H9 (cell line): ENCODE results near the gene TMED6. TPM values are rescaled to one million over a fixed set of nuclear protein-coding genes. Genes with fewer than 3 reads are reported as not detected.

Experiments
- DNase-seq: peaks from one replicate; pipeline ENCODE4 v3.0.0-alpha.2; 2017
- H2AFZ ChIP-seq: one replicate; pipeline ENCODE4 v1.6.1; 2013; ENCODE audit warnings: mild to moderate bottlenecking, low read length, control low read depth, moderate library complexity
- H2AK5ac ChIP-seq: 2 replicates; pipeline ENCODE4 v1.6.1; 2013; ENCODE audit warnings: low read length, control low read depth, mixed read lengths; ENCODE audit not compliant: insufficient read length
- H2BK120ac ChIP-seq: one replicate; pipeline ENCODE4 v1.6.1; 2013; ENCODE audit warnings: low read depth, mild to moderate bottlenecking, low read length, control low read depth, inconsistent platforms; ENCODE audit not compliant: poor library complexity, severe bottlenecking
- H2BK12ac ChIP-seq: 2 replicates; pipeline ENCODE4 v1.6.1; 2013; ENCODE audit warnings: low read length, control low read depth, mixed read lengths, low read depth; ENCODE audit not compliant: insufficient read length
- H2BK15ac ChIP-seq: 2 replicates; pipeline ENCODE4 v1.6.1; 2013; ENCODE audit warnings: low read depth, low read length, control low read depth
- H2BK20ac ChIP-seq: one replicate; pipeline ENCODE4 v1.6.1; 2013; ENCODE audit warnings: low read depth, mild to moderate bottlenecking, low read length, control low read depth, inconsistent platforms; ENCODE audit not compliant: poor library complexity, severe bottlenecking
- H2BK5ac ChIP-seq: 2 replicates; pipeline ENCODE4 v1.6.1; 2013; ENCODE audit warnings: low read length, control low read depth, mixed read lengths; ENCODE audit not compliant: insufficient read length
- H3K14ac ChIP-seq: 2 replicates; pipeline ENCODE4 v1.6.1; 2013; ENCODE audit warnings: low read length, control low read depth; ENCODE audit not compliant: insufficient read depth
- H3K18ac ChIP-seq: 2 replicates; pipeline ENCODE4 v1.6.1; 2013; ENCODE audit warnings: low read depth, mild to moderate bottlenecking, mixed read lengths, low read length, control low read depth; ENCODE audit not compliant: insufficient read length
- H3K23ac ChIP-seq: 2 replicates; pipeline ENCODE4 v1.6.1; 2013; ENCODE audit warnings: low read length, control low read depth, mixed read lengths, low read depth; ENCODE audit not compliant: insufficient read length
- H3K23me2 ChIP-seq: 2 replicates; pipeline ENCODE4 v1.6.1; 2013; ENCODE audit warnings: low read depth, mild to moderate bottlenecking, mixed read lengths, low read length, control low read depth; ENCODE audit not compliant: insufficient read length, poor library complexity, severe bottlenecking
- H3K27ac ChIP-seq: 2 replicates; pipeline ENCODE4 v1.5.1; 2013; ENCODE audit warnings: low read length, control low read depth, mixed read lengths, low read depth; ENCODE audit not compliant: insufficient read length
- H3K27me3 ChIP-seq: 2 replicates; pipeline ENCODE4 v1.6.1; 2013; ENCODE audit warnings: low read length, control low read depth, inconsistent platforms; ENCODE audit not compliant: insufficient read depth
- H3K4ac ChIP-seq: 2 replicates; pipeline ENCODE4 v1.6.1; 2013; ENCODE audit warnings: low read depth, mild to moderate bottlenecking, control low read depth, inconsistent platforms, low read length, moderate library complexity
- H3K4me1 ChIP-seq: 2 replicates; pipeline ENCODE4 v1.6.1; 2013; ENCODE audit warnings: low read length, control low read depth, inconsistent platforms; ENCODE audit not compliant: insufficient read depth
- H3K4me2 ChIP-seq: 2 replicates; pipeline ENCODE4 v1.6.1; 2013; ENCODE audit warnings: low read length, control low read depth, mixed read lengths; ENCODE audit not compliant: insufficient read length, insufficient read depth
- H3K56ac ChIP-seq: 2 replicates; pipeline ENCODE4 v1.6.1; 2013; ENCODE audit warnings: low read depth, mild to moderate bottlenecking, mixed read lengths, low read length, control low read depth; ENCODE audit not compliant: insufficient read length
- H3K79me1 ChIP-seq: 2 replicates; pipeline ENCODE4 v1.6.1; 2013; ENCODE audit warnings: low read depth, mild to moderate bottlenecking, moderate library complexity, low read length, control low read depth, inconsistent platforms; ENCODE audit not compliant: insufficient read depth, poor library complexity, severe bottlenecking
- H3K79me2 ChIP-seq: 2 replicates; pipeline ENCODE4 v1.6.1; 2013; ENCODE audit warnings: low read length, control low read depth, inconsistent platforms; ENCODE audit not compliant: insufficient read depth
- H3K9ac ChIP-seq: 2 replicates; pipeline ENCODE4 v1.6.1; 2013; ENCODE audit warnings: low read length, control low read depth, mixed read lengths; ENCODE audit not compliant: insufficient read length; ENCODE audit errors: extremely low read depth
- H3K9me3 ChIP-seq: one replicate; pipeline ENCODE4 v1.6.1; 2013; ENCODE audit warnings: low read depth, low read length, inconsistent platforms; ENCODE audit not compliant: control insufficient read depth
- H3T11ph ChIP-seq: one replicate; pipeline ENCODE4 v1.6.1; 2013; ENCODE audit warnings: mild to moderate bottlenecking, low read length, control low read depth, inconsistent platforms
- H4K20me1 ChIP-seq: one replicate; pipeline ENCODE4 v1.6.1; 2013; ENCODE audit not compliant: control insufficient read depth, insufficient read length, insufficient read depth
- H4K5ac ChIP-seq: 2 replicates; pipeline ENCODE4 v1.6.1; 2013; ENCODE audit warnings: low read depth, mild to moderate bottlenecking, mixed read lengths, low read length, control low read depth; ENCODE audit not compliant: insufficient read length
- H4K8ac ChIP-seq: replicated peaks from 2 replicates; pipeline ENCODE4 v1.6.1; 2013; ENCODE audit warnings: low read length, control low read depth, mixed read lengths, low read depth; ENCODE audit not compliant: insufficient read length
- H4K91ac ChIP-seq: 2 replicates; pipeline ENCODE4 v1.6.1; 2013; ENCODE audit warnings: low read depth, mild to moderate bottlenecking, moderate library complexity, mixed read lengths, low read length, control low read depth; ENCODE audit not compliant: insufficient read length
- H3K27ac Mint-ChIP-seq, 3 experiments: 2 replicates in 2 of 3; 3 replicates in 1 of 3; pipeline ENCODE4 v1.8.0; 2020 to 2021; ENCODE audit warnings: mixed read lengths in 3 of 3, mild to moderate bottlenecking in 1 of 3, moderate library complexity in 1 of 3
- H3K27me3 Mint-ChIP-seq: 2 replicates; pipeline ENCODE4 v1.8.0; 2021; ENCODE audit warnings: low read depth, mild to moderate bottlenecking, moderate library complexity, mixed read lengths
- H3K36me3 Mint-ChIP-seq, 3 experiments: 2 replicates in 2 of 3; 3 replicates in 1 of 3; pipeline ENCODE4 v1.8.0; 2020 to 2021; ENCODE audit warnings: low read depth in 3 of 3, mixed read lengths in 3 of 3; ENCODE audit not compliant: insufficient read depth in 1 of 3
- H3K4me1 Mint-ChIP-seq, 2 experiments: 2 replicates each; pipeline ENCODE4 v1.8.0; 2020; ENCODE audit warnings: mixed read lengths in 2 of 2
- H3K4me3 Mint-ChIP-seq, 2 experiments: 2 replicates in 1 of 2; 3 replicates in 1 of 2; pipeline ENCODE4 v1.8.0; 2020 to 2021; ENCODE audit warnings: mild to moderate bottlenecking in 2 of 2, mixed read lengths in 2 of 2, moderate library complexity in 1 of 2
- H3K9me3 Mint-ChIP-seq, 2 experiments: 2 replicates in 1 of 2; 3 replicates in 1 of 2; pipeline ENCODE4 v1.8.0; 2020; ENCODE audit warnings: mild to moderate bottlenecking in 2 of 2, mixed read lengths in 2 of 2, moderate library complexity in 1 of 2
- WGBS: extraction: QIAGEN DNeasy Blood & Tissue Kit; methylation state at CpG from one replicate; pipeline ENCODE4 v1.1.7; 2013; ENCODE audit warnings: missing lambda C conversion rate, low lambda C conversion rate, mixed read lengths; ENCODE audit not compliant: insufficient read length; ENCODE audit errors: extremely low coverage; 5-methylcytosine and 5-hydroxymethylcytosine counted together
- total RNA-seq: library from RNA; stranded (reverse); gene quantifications from 2 replicates; pipeline ENCODE4 v1.2.1, GENCODE V29; 2021
- TF ChIP-seq, protein P1 (sequence below): fragments of 200-600 bp; sonication (generic); conservative IDR thresholded peaks from 3 replicates; pipeline ENCODE4 v1.8.0; 2021; ENCODE audit warnings: antibody characterized with exemption, mild to moderate bottlenecking

TMED6 gene
- total RNA-seq, 1 experiment from 2014 or later, result 0.31 TPM

DNA sequence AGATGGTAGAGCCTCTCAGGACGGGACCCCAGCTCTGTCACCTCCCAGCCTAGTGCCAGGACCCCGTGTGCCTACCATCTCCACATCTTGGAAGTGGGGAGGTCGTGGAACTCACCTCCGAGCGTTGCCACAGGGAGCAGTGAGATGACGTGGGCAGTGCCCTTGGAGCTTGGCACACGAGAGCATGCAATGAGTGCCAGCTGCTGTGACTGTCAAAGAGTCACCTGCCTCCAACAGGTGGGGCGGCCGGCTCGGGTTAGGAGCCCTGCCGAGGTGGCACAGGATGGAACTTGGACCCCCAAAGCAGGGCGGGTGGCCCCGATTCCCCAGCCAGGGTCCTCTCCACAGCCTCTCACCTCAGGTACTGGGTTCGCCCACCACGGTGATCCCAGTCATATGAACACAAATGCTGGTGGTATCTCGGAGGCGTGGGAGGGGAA lies 35.0 kb downstream of the TMED6 start:
- Histone ChIP-seq H2AFZ (no peak overlapping the region), H4K20me1 (no peaks in the 10 kb centered on the region), H3K27ac (no peak overlapping the region), H2BK5ac (no peak overlapping the region), H3K27me3 (no peaks in the 10 kb centered on the region), H3K18ac (no peak overlapping the region), H3T11ph (no peak overlapping the region), H2BK20ac (no peak overlapping the region), H4K5ac (no peak overlapping the region), H2BK12ac (no peak overlapping the region), H4K8ac (no peak overlapping the region), H3K23me2 (peaks cover 6% of the 10 kb centered on the region), H3K79me1 (peaks cover 7% of the 10 kb centered on the region), H3K79me2 (peaks cover 3% of the 10 kb centered on the region; the same call in 1 of the 2 replicates), H2BK120ac (no peak overlapping the region), H3K4me2 (no peak overlapping the region), H3K4ac (no peak overlapping the region), H3K9me3 (no peaks in the 10 kb centered on the region), H3K23ac (no peak overlapping the region), H3K4me1 (peaks cover 2% of the 10 kb centered on the region; the same call in 1 of the 2 replicates), H3K14ac (no peak overlapping the region), H3K9ac (no peak overlapping the region), H3K56ac (no peak overlapping the region), H2BK15ac (no peak overlapping the region), H2AK5ac (no peak overlapping the region), H4K91ac (no peak overlapping the region)
- WGBS, result no CpG with 5 or more reads among the region's 17 CpGs
- Mint-ChIP-seq H3K4me1 (peaks cover 5 to 6% of the 10 kb centered on the region in 2 experiments), H3K27ac (no peak overlapping the region; a peak in 1 of 7 replicates), H3K9me3 (no peaks in the 10 kb centered on the region; a peak in 1 of 5 replicates), H3K27me3 (no peaks in the 10 kb centered on the region), H3K4me3 (no peak overlapping the region), H3K36me3 (peaks cover 39 to 76% (median 64%) of the 10 kb centered on the region in 3 experiments)
- no peak for DNase-seq
- TF ChIP-seq, protein P1, sequence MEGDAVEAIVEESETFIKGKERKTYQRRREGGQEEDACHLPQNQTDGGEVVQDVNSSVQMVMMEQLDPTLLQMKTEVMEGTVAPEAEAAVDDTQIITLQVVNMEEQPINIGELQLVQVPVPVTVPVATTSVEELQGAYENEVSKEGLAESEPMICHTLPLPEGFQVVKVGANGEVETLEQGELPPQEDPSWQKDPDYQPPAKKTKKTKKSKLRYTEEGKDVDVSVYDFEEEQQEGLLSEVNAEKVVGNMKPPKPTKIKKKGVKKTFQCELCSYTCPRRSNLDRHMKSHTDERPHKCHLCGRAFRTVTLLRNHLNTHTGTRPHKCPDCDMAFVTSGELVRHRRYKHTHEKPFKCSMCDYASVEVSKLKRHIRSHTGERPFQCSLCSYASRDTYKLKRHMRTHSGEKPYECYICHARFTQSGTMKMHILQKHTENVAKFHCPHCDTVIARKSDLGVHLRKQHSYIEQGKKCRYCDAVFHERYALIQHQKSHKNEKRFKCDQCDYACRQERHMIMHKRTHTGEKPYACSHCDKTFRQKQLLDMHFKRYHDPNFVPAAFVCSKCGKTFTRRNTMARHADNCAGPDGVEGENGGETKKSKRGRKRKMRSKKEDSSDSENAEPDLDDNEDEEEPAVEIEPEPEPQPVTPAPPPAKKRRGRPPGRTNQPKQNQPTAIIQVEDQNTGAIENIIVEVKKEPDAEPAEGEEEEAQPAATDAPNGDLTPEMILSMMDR, result no peak
